Pancreas (tissue), 10 donors: ENCODE measurements around the gene C5orf22. TPM values are rescaled to one million over a fixed set of nuclear protein-coding genes. Genes with fewer than 3 reads are reported as not detected.

ENCODE experiments used
- ATAC-seq, 4 donors: fragments of 200-7000 bp; cut with Tn5 transposase; one replicate each; pipeline versions ENCODE4 v1.8.0 to v1.9.1; 2020; ENCODE audit warnings: mild to moderate bottlenecking in 4 of 4, moderate library complexity in 4 of 4
- DNase-seq, 6 donors: peaks; one replicate each; pipeline ENCODE4 v3.0.0-alpha.2; 2020
- FAIRE-seq: peaks from 2 replicates; lab custom pipeline; 2012; peaks lifted over from hg19 to GRCh38; lab: Jason Lieb, UNC
- H3K27ac ChIP-seq, 4 donors: fragments of 200-600 bp; sonication (generic); 1 replicate in 3 of 4; 2 replicates in 1 of 4; pipeline versions ENCODE4 v1.5.0 to v1.8.0; 2020
- H3K27me3 ChIP-seq, 4 donors: fragments of 200-600 bp; one replicate each; pipeline ENCODE4 v1.8.0; 2021
- H3K36me3 ChIP-seq, 3 donors: fragments of 200-600 bp; sonication (generic) in 1 of 3; one replicate each; pipeline versions ENCODE4 v1.5.0 to v1.8.0; 2020 to 2021
- H3K4me1 ChIP-seq, 3 donors: fragments of 200-600 bp; one replicate each; pipeline ENCODE4 v1.8.0; 2021
- H3K4me3 ChIP-seq, 4 donors: fragments of 200-600 bp; sonication (generic) in 2 of 4; one replicate each; pipeline versions ENCODE4 v1.5.0 to v1.8.0; 2020 to 2021
- H3K9me3 ChIP-seq, 4 donors: fragments of 200-600 bp; one replicate each; pipeline ENCODE4 v1.8.0; 2021
- WGBS, 2 donors: extraction: QIAGEN DNeasy Blood & Tissue Kit; methylation state at CpG; one replicate each; pipeline ENCODE4 v1.1.7; 2013; 5-methylcytosine and 5-hydroxymethylcytosine counted together
- intact Hi-C, 3 donors: fragments of 100-400 bp; cut with DNase I; formaldehyde crosslinking; loops; one replicate each; pipeline versions ENCODE4 v1.11.1 to v1.14.2; 2022
- polyA plus RNA-seq, 2 donors: library from polyadenylated mRNA; stranded (reverse); fragments of 200-250 nt; gene quantifications; one replicate each; pipeline ENCODE4 v1.2.3, GENCODE V29; 2013
- total RNA-seq, 6 donors: library from RNA; stranded (reverse); fragmentation: NEBNext Ultra II Directional in 4 of 6; extraction: Animal tissue kit (Norgen Biotek cat#: 25700) in 4 of 6; gene quantifications; one replicate each; pipeline versions ENCODE4 v1.2.1 to v1.2.4, GENCODE V29; 2021 to 2023
- TF ChIP-seq, protein P1 (sequence below), 4 donors: fragments of 200-600 bp; sonication (generic) in 3 of 4; IDR thresholded peaks; one replicate each; pipeline versions ENCODE4 v1.5.0 to v1.8.0; 2021; ENCODE audit warnings: antibody characterized with exemption in 4 of 4
- donor health status: healthy with polysubstance abuse.
- donor health status: DM: no; HTN: no; CAD: no; lungs with moderate emphysema.
- donor health status: DM: no; HTN: no; CAD: no.
- donor health status: control.
- donor health status: control.
- donor health status: Bipolar disorder and iron deficiency.
- donor health status: DM: yes; HTN: yes; CAD: no.
- donor health status: DM: no; HTN: no; CAD: no.
- donor health status: DM: no; HTN: no; CAD: no.
- donor health status: DM: yes; HTN: yes; CAD: no.

C5orf22 gene
- total and polyA plus RNA-seq, 8 donors = 4.8 to 14.6 (median 10.0) TPM

DNA sequence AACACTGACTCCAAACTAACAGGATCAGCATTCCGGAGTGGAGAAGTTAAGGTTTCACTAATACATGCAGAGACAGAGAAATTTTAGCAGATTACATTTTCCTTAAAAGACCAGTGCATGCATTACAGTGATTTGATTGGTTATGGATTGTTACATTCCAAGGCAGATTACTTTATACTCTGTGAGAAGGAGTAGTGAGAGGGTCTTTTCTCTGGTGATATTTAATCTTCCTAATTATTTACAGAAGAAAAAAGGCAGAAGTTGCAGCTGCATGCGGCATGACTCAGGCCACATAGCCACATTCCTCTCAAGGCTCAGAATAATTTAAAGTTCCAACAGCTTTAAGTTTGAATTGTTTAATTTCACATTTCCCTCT, 53.8 kb downstream of the C5orf22 start:
- H3K36me3 ChIP-seq = no peaks in the 10 kb centered on the region
- ATAC-seq (no peak), DNase-seq (no peak), FAIRE-seq (no peak)
- no peak overlapping the region for H3K27ac ChIP-seq
- peaks cover 0 to 3% (median 0%) of the 10 kb centered on the region in 4 donors for H3K27me3 ChIP-seq
- 57 to 72% methylated on average over 2 of the region's 2 CpGs for WGBS, 2 donors
- intact Hi-C loops = loop anchor here in 1 of 3 donors (5.0 to 10.0 kb wide), 2 partner anchors 216 to 509 kb away; no protein-coding TSS in a partner anchor
- TF ChIP-seq, protein P1, sequence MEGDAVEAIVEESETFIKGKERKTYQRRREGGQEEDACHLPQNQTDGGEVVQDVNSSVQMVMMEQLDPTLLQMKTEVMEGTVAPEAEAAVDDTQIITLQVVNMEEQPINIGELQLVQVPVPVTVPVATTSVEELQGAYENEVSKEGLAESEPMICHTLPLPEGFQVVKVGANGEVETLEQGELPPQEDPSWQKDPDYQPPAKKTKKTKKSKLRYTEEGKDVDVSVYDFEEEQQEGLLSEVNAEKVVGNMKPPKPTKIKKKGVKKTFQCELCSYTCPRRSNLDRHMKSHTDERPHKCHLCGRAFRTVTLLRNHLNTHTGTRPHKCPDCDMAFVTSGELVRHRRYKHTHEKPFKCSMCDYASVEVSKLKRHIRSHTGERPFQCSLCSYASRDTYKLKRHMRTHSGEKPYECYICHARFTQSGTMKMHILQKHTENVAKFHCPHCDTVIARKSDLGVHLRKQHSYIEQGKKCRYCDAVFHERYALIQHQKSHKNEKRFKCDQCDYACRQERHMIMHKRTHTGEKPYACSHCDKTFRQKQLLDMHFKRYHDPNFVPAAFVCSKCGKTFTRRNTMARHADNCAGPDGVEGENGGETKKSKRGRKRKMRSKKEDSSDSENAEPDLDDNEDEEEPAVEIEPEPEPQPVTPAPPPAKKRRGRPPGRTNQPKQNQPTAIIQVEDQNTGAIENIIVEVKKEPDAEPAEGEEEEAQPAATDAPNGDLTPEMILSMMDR (IDR thresholded peaks at IDR 0.05) = no peak
- H3K9me3 ChIP-seq = no peaks in the 10 kb centered on the region
- H3K4me1 ChIP-seq = no peaks in the 10 kb centered on the region
- H3K4me3 ChIP-seq = no peak overlapping the region

DNA sequence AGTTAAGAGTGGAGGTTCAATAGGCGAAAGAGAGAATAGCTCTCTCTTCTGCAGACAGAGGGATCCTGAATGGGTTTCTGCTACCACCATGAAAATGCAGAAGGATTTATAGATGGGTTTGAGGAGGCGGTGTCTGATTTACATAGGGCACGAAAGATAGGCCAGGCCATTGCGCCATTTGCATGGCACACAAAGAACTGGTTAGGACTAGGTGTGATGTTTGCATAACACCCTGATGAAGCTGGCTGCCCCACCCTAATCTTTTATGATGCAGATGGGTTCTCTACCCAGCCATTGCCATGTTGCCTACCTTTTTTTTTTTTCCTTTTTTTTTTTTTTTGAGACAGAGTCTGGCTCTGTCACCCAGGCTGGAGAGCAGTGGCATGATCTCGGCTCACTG, 55.4 kb downstream of the C5orf22 start:
- TF ChIP-seq, protein P1 (IDR thresholded peaks at IDR 0.05) = no peak
- FAIRE-seq = no peak
- 91 to 92% methylated on average over 5 of the region's 5 CpGs for WGBS, 2 donors
- Histone ChIP-seq H3K36me3 (no peaks in the 10 kb centered on the region), H3K4me3 (no peak overlapping the region), H3K4me1 (no peaks in the 10 kb centered on the region), H3K9me3 (no peaks in the 10 kb centered on the region), H3K27me3 (peaks cover 0 to 3% (median 0%) of the 10 kb centered on the region in 4 donors), H3K27ac (no peak overlapping the region)
- DNase-seq = no peak
- no peak for ATAC-seq
- intact Hi-C loops = loop anchor here in 1 of 3 donors (5.0 to 10.0 kb wide), 2 partner anchors 215 to 507 kb away; no protein-coding TSS in a partner anchor

DNA sequence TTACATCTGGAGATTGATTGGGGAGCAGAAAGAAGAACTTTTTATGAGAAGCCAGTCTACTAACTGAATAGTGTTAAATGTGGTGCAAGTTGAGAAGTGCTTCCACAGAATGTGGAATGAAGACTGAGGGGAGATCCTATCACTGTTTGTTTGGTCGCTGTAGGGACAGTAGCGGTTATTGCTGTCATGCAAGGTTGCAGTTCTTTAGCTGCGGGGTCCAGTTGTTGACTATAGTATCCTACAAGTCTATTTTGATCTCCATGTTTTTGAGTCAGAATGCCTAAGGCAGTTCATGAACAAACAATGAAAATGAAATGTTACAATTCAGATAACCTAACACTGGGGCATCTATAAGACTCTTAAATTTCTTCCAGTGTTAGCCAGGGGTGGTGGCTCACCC, 61.6 kb downstream of the C5orf22 start:
- intact Hi-C loops = no loop called here
- H3K4me1 ChIP-seq = no peaks in the 10 kb centered on the region
- FAIRE-seq (no peak), ATAC-seq (no peak), DNase-seq (no peak)
- TF ChIP-seq, protein P1 (IDR thresholded peaks at IDR 0.05) = no peak
- peaks cover 0 to 3% (median 0%) of the 10 kb centered on the region in 4 donors for H3K27me3 ChIP-seq
- no peak overlapping the region for H3K4me3 ChIP-seq
- no peaks in the 10 kb centered on the region for H3K36me3 ChIP-seq
- 70 to 82% methylated on average over 3 of the region's 3 CpGs for WGBS, 2 donors
- no peak overlapping the region for H3K27ac ChIP-seq
- H3K9me3 ChIP-seq = no peaks in the 10 kb centered on the region

DNA sequence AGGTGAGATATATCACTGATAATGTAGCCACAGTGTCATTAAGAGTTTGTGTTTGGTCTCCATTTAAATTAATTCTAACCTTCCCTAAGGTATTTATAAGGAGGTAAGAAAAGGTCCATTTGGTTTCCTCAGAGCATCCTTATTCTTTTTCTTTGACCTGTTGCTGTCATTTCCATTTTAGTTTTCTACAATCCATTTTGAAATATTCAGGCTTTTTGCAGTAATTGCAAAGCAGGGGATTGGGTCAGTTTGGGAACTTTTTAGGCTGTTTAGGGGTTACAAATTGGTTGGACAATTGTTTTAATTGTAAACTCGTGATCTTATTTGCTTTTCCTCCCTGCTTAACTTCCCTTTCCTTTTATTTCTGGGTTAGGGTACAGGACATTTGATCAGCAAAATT, 64.3 kb downstream of the C5orf22 start:
- FAIRE-seq (no peak), DNase-seq (no peak), ATAC-seq (no peak)
- H3K4me1 ChIP-seq = no peaks in the 10 kb centered on the region
- no peaks in the 10 kb centered on the region for H3K9me3 ChIP-seq
- H3K36me3 ChIP-seq = no peaks in the 10 kb centered on the region
- no peak overlapping the region for H3K4me3 ChIP-seq
- no peaks in the 10 kb centered on the region for H3K27me3 ChIP-seq
- no peak overlapping the region for H3K27ac ChIP-seq
- WGBS, 2 donors = 39 to 56% methylated on average over 1 of the region's 1 CpG
- TF ChIP-seq, protein P1 (IDR thresholded peaks at IDR 0.05) = no peak
- intact Hi-C loops = no loop called here
